Activated CD8-positive, alpha-beta memory T cell treated with anti-CD3 and anti-CD28 coated beads for 48 hours (primary cell): ENCODE measurements around the gene ADGRG2.
A peak's percentile ranks its signal among the peaks of the same experiment; 100 is the strongest.
"Not testable (repeated sequence)": the region's sequence is repeated elsewhere in the genome, so short reads cannot be mapped to it uniquely, and the experiment has no call there.

Experiments used
- DNase-seq, 3 experiments: peaks; one replicate each; pipeline ENCODE4 v3.0.0-alpha.2; 2020; ENCODE audit warnings: low read depth in 2 of 3, low spot score in 2 of 3

ADGRG2 gene

DNA sequence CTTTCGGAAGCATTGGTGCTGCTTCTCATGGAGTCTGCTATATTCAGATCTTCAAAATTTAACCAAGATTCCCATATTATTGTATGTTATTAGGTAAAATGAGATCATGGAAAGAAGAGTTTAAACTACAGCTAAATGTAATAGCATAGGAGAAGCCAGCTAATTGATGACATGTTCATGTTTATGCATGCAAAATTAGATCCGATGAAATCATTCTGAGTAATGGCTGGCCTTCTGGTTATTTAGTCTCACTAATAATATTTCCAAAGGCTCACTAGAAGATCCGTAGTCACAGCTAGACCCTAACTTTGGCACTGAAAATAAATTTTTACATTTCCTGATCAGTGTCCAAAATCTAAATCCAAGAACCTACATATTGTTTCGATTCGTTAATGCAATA lies 118.5 kb downstream of the ADGRG2 start:
- DNase-seq, result no peak

GRCh38 chrX:18998653-18999052 lies 123.6 kb downstream of the ADGRG2 start:
- DNase-seq, result no peak

DNA sequence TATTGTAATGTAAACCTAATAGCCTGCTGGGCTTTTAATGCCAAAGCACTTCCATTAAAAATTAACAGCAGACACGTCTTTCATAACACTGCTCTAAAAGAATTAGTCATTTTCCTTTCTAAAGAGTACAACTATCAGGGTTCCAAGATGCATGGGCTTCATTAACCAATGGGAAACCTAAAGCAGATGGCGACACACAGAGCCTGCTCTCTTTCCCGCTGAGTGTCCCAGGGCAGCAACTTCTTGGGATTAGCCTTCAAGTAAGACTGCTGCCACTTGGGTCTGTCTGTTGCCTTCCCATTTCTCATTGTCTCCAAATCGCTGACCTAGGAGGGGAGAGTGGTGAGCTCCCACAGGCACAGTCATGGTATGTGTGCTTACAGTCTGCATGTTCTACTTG lies 124.4 kb downstream of the ADGRG2 start:
- DNase-seq, result no peak

DNA sequence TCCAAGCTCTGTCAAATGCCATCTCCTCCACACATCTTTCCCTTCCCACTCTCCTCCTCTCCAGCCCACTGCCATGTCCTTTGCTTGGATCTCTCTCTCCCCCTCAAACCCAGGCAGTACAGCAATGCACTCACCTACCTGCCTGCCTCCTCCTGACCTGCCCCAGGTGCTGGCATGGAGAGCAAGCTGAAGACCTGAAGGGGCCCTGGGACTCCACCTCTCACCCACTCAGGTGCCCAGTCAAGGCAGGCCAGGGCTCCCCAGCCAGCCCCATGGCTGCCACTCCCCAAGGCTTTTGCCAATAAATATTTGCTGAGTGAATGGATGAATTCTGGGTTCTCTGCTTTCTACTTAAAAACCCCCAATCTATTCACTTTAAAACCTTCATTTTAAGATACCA lies 125.7 kb downstream of the ADGRG2 start:
- no peak for DNase-seq

GRCh38 chrX:18995221-18995620 lies 127.0 kb downstream of the ADGRG2 start:
- DNase-seq, result no peak

GRCh38 chrX:18994713-18995112 lies 127.6 kb downstream of the ADGRG2 start:
- DNase-seq, result no peak

- DNase-seq, result no peak
Observed at GRCh38 chrX:18992829-18993228, 129.4 kb downstream of the ADGRG2 start.

- no peak for DNase-seq
Observed at GRCh38 chrX:18985186-18985435, 137.2 kb downstream of the ADGRG2 start.

DNA sequence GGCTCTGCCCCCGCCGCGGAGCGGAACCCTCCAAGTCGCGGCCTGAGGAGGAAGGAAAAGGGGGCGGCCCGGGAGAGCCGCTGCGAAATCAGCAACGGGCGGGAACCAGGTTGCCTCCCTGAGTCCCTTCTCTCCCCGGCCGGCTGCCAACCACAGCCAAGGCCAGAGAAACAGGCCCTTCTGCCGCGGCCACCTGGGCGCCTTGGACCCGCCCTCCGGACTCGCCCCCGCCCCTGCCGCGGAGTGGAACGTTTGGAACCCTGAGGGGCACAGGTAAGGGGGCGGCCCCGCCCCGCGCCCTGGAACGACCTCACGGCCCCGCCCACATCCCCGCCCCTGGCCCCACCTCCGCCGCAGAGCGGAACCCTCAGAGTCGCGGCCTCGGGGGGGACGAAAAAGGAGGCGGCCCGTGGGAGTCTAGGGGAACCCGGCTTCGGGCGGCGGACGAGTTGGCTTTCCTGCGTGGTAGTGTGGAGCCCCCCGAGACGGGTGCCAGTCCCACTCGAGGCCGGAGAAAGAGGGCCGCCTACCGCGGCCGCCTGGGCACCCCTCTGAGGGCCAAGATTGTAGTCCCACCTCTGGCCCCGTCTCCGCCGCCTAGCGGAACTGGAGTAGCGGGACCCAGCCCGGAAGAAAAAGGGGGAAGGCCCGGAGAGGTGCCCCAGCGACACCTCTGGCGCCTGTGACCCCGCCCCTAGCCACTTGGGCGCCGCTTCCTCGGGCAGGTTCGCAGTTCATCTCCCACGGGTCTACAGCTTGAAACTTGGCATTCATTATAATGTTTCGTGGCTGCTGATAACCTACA lies 137.7 kb downstream of the ADGRG2 start:
- peak; percentile 53 to 63 (median 60) for DNase-seq

DNA sequence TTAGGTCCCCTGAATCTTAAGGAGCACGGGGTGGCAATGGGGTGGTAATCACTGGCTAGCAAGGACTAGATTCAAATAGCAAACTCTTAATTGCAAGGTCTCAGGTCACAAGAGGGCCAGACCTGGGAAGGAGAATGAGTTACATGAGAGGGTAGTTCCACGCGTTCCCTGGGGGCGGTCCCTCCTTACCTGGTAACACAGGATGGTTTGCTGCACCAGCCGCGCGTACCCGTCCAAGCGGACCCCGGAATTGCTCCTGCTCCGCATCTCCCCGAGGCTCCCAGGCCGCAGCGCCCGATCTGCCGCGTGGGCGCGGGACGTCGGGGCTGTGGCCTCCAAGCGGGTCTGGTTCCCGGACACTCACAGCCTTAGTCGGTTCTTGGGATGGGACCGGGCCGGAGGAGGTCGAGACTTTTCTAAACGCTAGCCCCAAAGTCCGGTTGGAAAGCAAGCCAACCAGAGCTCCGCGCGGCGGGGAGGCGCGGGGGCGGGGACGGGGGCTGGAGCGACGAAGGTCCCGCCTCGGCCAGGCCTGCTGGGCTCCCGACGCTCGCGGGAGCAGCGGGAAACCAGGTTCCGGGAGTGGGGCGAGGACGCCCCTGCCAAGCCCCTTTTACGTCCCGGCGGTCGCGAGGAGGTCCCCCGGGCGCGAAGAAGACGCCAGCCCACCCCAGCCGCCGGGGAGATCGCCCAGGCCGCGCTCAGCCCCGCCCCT lies 138.4 kb downstream of the ADGRG2 start, which contains the start of gene PHKA2:
Gene PHKA2, minus strand, starts transcription at position 449 of the 715 bp plus-strand sequence. Its CDS starts 182 bp downstream, at position 267.
- peak; percentile 19 to 25 (median 21) for DNase-seq

DNA sequence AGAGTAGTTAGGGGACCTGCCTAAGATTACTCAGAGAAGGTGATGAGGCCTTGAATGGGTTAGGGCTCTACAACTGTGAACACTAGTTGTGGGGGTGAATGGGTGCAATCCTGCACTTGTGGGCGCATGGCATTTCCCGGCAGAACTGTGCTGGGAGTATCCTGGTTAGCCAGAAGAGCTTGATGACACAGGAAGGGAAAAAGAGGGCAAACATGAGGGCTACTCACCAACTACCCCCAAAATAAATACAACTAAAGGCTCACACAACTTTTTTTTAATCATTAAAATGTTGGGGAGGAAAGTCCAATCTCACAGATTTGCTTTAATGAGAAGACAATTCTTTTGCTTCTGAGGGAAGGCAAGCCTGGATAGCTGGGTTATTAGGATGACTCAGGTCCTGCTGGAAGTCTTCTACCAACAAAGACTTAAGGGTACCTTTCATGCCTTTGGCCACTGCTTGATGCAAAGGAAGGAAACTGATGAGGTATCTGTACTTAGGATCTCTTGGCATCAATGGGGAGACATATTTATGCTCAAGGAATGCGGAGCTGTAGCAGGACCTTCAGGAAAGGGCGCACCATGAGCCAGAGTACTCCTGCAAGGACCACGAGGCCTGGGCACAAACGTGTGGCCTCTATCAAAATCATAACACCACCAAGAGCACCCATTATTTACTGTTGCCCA lies 141.0 kb downstream of the ADGRG2 start:
- DNase-seq, result no peak

- DNase-seq, result not testable (repeated sequence)
Observed at GRCh38 chrX:18980262-18980661, 142.0 kb downstream of the ADGRG2 start.

- no peak for DNase-seq
Observed at GRCh38 chrX:18974993-18975392, 147.3 kb downstream of the ADGRG2 start.

DNA sequence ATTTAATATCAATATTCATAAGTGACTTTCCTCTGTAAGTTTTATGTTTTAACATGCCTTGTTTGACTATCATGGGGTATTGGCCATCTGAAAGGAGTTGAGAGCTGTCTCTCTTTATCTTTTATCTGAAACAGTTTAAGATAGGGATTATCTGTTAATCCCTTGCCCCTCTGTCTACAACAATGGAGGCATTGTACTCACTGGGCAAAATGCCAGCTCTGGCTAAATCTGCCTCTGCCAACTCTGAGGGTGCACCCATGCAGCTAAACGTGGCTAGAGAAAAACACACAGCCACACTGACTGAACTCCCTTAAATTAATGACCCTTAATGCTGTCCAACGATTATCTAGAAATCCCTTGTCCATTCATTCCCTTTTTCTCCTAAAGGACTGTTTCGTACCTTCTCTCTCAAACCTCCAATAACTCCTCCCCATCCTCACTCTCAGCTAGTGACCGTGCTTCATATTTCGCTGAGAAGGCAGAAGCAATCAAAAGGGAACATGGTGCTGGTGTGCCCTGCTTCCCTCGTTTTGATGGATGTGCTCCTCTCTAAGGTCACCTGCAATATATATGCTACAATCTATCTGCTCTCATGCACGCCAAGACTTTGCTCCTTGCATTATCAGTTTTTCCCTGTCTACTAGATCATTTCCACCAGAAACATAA lies 148.6 kb downstream of the ADGRG2 start:
- no peak for DNase-seq

- no peak for DNase-seq
Observed at GRCh38 chrX:18971506-18971905, 150.8 kb downstream of the ADGRG2 start.

DNA sequence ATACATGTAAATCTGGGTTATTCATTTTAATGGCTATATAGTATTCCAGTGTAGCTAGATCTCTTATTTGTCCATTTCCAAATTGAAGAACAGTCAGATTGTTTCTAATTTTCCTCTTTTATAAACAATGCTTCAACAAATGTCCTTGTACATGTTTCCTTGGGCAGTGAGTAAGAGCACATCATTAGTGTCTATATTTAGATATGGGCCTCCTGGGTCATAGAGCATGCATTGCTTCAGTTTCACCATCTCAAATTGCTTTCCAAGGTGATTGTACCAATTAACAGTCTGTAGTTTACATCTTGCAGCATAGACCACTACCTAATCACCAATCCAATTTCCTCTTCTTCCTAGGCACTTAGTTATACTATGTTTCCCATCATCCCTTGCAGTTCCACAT lies 151.8 kb downstream of the ADGRG2 start:
- no peak for DNase-seq

DNA sequence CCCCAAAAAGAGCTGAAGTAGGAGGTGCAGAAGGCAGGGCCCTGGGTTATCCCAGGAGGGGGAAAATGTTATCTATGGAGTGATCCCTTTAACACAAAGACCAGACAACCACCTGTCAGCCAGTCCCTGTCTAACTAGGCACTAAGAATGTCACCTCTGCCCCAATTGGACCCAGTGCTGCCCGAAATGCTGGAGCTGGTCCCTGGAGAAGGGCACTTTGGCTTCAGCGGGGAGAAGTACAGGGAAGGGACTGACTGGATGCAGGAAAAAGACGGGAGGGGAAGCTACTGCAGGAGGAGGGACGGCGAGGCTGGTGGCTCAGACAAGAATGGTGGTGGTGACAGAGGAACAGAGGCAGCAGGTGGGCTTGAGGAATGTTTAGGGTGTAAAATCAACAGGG lies 155.6 kb downstream of the ADGRG2 start:
- no peak for DNase-seq

DNA sequence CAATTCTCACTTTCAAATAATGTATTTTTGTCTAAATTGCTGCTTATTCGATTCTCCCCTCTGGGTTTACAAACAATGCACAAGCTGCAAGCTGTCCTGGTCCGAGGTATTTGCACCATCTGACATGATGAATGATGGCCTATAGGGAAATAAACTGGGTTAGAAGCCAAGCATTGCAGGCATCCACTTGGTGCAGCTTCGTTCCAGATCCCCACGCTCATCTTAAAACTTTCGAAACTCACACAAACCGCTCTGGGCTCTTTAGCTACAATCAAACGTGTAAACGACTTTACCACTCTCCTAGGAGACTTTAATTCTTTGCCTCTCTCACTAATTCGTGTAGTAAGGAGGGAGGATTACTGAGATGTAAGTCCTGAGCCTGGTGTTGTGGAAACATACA lies 157.4 kb downstream of the ADGRG2 start:
- DNase-seq, result no peak

- no peak for DNase-seq
Observed at GRCh38 chrX:18964026-18964425, 158.2 kb downstream of the ADGRG2 start.

DNA sequence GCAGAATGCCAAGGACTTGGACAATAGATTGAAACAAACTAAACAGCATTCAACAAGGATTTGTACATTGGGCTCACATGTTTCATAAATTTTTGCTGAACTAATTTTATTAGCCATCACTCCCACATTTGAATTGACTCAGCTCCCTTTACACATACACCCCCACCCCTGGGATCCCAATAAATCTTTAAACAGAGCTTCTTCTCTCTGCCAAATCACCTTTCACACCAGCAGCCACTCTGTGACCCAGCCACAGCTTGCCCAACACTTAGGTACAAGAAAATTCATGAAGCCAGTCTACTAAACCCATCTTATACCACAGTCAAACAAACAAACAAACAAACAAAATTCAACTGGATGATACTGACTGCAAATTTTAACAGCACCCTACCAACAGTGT lies 159.9 kb downstream of the ADGRG2 start:
- no peak for DNase-seq

DNA sequence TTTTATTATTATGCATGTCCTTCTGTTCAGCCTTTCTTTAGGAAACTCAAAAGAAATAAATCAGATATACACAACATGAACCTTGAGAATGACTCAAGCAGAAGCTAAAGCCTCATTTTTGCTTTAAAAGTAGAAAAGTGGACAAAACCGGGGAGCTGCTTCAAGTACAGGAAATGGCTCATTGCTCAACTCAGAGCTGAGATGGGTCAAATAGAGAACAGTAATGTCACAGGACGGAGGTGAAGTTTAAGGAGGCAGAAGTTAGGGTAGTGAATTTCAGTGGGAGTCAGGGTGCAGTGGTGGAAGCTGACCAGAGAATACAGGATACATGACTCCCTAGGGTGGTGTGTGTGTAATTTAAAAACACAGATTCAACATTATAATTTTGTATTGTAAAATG lies 160.6 kb downstream of the ADGRG2 start:
- DNase-seq, result no peak
